Measurements from ENCODE around the gene ACBD5.
A peak's percentile ranks its signal among the peaks of the same experiment; 100 is the strongest.

ACBD5 gene

GRCh38 chr10:27153329-27153728, 87.3 kb downstream of the ACBD5 start:
- H2AFZ ChIP-seq (ENCODE audit: low read length, unreplicated experiment): no peak overlapping the region
- H3K4me1 ChIP-seq (ENCODE audit: control insufficient read depth, insufficient read depth, low read length, unreplicated experiment): peaks cover 20% of the 10 kb centered on the region
- no peaks in the 10 kb centered on the region for H3K27me3 ChIP-seq (ENCODE audit: insufficient read depth, low read length)
- H3K79me2 ChIP-seq (ENCODE audit: control insufficient read depth, insufficient read depth, low read length, unreplicated experiment): peaks cover 85% of the 10 kb centered on the region
- H3K36me3 ChIP-seq (ENCODE audit: insufficient read depth, low read length): peaks cover 3% of the 10 kb centered on the region; the same call in 1 of the 2 replicates
- peak overlapping the region; percentile 84 for H3K4me3 ChIP-seq (ENCODE audit: low read depth, low read length)
- H3K27ac ChIP-seq (ENCODE audit: low read depth, low read length): peak overlapping the region; percentile 94

- no peaks in the 10 kb centered on the region for H3K27me3 ChIP-seq (ENCODE audit: insufficient read depth, low read length)
- peaks cover 3% of the 10 kb centered on the region; the same call in 1 of the 2 replicates for H3K36me3 ChIP-seq (ENCODE audit: insufficient read depth, low read length)
- H3K4me3 ChIP-seq (ENCODE audit: low read depth, low read length): peak overlapping the region; percentile 84
- H3K4me1 ChIP-seq (ENCODE audit: control insufficient read depth, insufficient read depth, low read length, unreplicated experiment): peaks cover 14% of the 10 kb centered on the region
- no peak overlapping the region for H3K27ac ChIP-seq (ENCODE audit: low read depth, low read length)
- peaks cover 84% of the 10 kb centered on the region for H3K79me2 ChIP-seq (ENCODE audit: control insufficient read depth, insufficient read depth, low read length, unreplicated experiment)
- no peak overlapping the region for H2AFZ ChIP-seq (ENCODE audit: low read length, unreplicated experiment)
Measured at GRCh38 chr10:27152687-27153086, 87.9 kb downstream of the ACBD5 start.

- Histone ChIP-seq H3K36me3 (ENCODE audit: insufficient read depth, low read length) (peaks cover 16% of the 10 kb centered on the region), H3K27ac (ENCODE audit: low read depth, low read length) (no peak overlapping the region), H3K4me1 (ENCODE audit: control insufficient read depth, insufficient read depth, low read length, unreplicated experiment) (peaks cover 6% of the 10 kb centered on the region), H3K79me2 (ENCODE audit: control insufficient read depth, insufficient read depth, low read length, unreplicated experiment) (peaks cover 84% of the 10 kb centered on the region), H2AFZ (ENCODE audit: low read length, unreplicated experiment) (no peak overlapping the region), H3K27me3 (ENCODE audit: insufficient read depth, low read length) (no peaks in the 10 kb centered on the region), H3K4me3 (ENCODE audit: low read depth, low read length) (no peak overlapping the region)
Measured at GRCh38 chr10:27150261-27150660, 90.3 kb downstream of the ACBD5 start.

- H3K4me3 ChIP-seq (ENCODE audit: low read depth, low read length): no peak overlapping the region
- H3K36me3 ChIP-seq (ENCODE audit: insufficient read depth, low read length): peaks cover 29% of the 10 kb centered on the region
- H3K79me2 ChIP-seq (ENCODE audit: control insufficient read depth, insufficient read depth, low read length, unreplicated experiment): peaks cover 86% of the 10 kb centered on the region
- H3K4me1 ChIP-seq (ENCODE audit: control insufficient read depth, insufficient read depth, low read length, unreplicated experiment): peaks cover 6% of the 10 kb centered on the region
- no peak overlapping the region for H2AFZ ChIP-seq (ENCODE audit: low read length, unreplicated experiment)
- H3K27me3 ChIP-seq (ENCODE audit: insufficient read depth, low read length): no peaks in the 10 kb centered on the region
- H3K27ac ChIP-seq (ENCODE audit: low read depth, low read length): no peak overlapping the region
Measured at GRCh38 chr10:27147701-27148100, 92.9 kb downstream of the ACBD5 start.

- Histone ChIP-seq H3K4me3 (ENCODE audit: low read depth, low read length) (no peak overlapping the region), H3K79me2 (ENCODE audit: control insufficient read depth, insufficient read depth, low read length, unreplicated experiment) (peaks cover 70% of the 10 kb centered on the region), H3K36me3 (ENCODE audit: insufficient read depth, low read length) (peaks cover 31% of the 10 kb centered on the region)
Measured at GRCh38 chr10:27145937-27146336, 94.7 kb downstream of the ACBD5 start.

More at GRCh38 chr10:27145937-27146336, 94.7 kb downstream of the ACBD5 start:
- H3K27me3 ChIP-seq (ENCODE audit: insufficient read depth, low read length): no peaks in the 10 kb centered on the region
- H3K27ac ChIP-seq (ENCODE audit: low read depth, low read length): no peak overlapping the region
- no peaks in the 10 kb centered on the region for H3K4me1 ChIP-seq (ENCODE audit: control insufficient read depth, insufficient read depth, low read length, unreplicated experiment)
- no peak overlapping the region for H2AFZ ChIP-seq (ENCODE audit: low read length, unreplicated experiment)

Data from ACC112 (cell line).